Heart left ventricle (tissue), 13 donors: ENCODE measurements around the gene GPC6.

Experiments
- CTCF ChIP-seq, 12 donors: fragments of 200-600 bp; sonication (generic) in 4 of 12; IDR thresholded peaks; one replicate each; pipeline versions ENCODE4 v1.5.0 to v1.8.0; 2018 to 2022; ENCODE audit warnings: antibody characterized with exemption in 12 of 12, mild to moderate bottlenecking in 5 of 12
- POLR2A ChIP-seq, 2 donors: fragments of 450-650 bp; IDR thresholded peaks; one replicate each; pipeline ENCODE4 v1.6.1; 2017; ENCODE audit warnings: antibody characterized with exemption in 2 of 2, mild to moderate bottlenecking in 2 of 2, moderate library complexity in 2 of 2
- donor health status: ischemic (EF 13 %, LVEDD 7.1; RV severe dilation, severe dysfunction).
- donor health status: DM: no; HTN: yes; CAD: no.
- donor health status: DM: no; HTN: no; CAD: no.
- donor health status: ischemic (EF 25% LVEDD 6.9; RV normal size, moderate dysfunction).
- donor health status: ischemic (EF 25% LVEDD 5.7; RV mildly dilated, moderate dysfunction).
- donor health status: ischemic (EF 35%, LVEDD 5.7; RV mildly dilated, moderate dysfunction).
- donor health status: nonischemic (EF 11% LVEDD 7.7; RV severe dilation, severe dysfunction).
- donor health status: DM: yes; HTN: yes; CAD: no.
- donor health status: PGD.
- donor health status: ischemic (EF 29% LVEDD 5.4; RV normal size, mild dysfunction).
- donor health status: nonischemic (EF 23%, LVEDD 6.1; RV moderate dilation, normal function).

DNA sequence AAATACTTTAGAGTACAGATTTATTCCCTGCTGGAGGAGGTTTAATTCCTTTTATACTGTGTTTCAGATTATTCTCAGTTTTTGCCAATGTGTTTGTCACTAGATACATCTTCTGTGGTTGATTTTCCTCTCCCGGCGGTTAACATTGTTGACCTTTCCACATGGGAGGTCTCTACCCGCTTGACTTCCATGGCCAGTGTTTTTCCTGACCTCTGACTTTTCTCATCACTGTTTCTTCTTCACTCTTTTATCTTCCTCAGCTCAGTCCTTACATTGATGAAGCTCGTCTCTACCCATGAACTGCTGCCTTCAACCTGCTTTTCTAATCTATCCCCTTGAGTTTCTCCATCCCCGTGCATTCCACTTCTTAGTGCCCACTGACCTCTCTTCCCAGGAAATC lies 517.4 kb downstream of the GPC6 start:
- TF ChIP-seq CTCF (IDR thresholded peaks at IDR 0.05) = no peak
- TF ChIP-seq POLR2A (IDR thresholded peaks at IDR 0.05) = no peak
